Non-pigmented ciliary epithelial cell (primary cell): ENCODE measurements around the gene LDHAL6B.

ENCODE experiments used
- DNase-seq: peaks from one replicate; pipeline ENCODE4 v3.0.0-alpha.2; 2010; ENCODE audit warnings: low read depth

Gene LDHAL6B

DNA sequence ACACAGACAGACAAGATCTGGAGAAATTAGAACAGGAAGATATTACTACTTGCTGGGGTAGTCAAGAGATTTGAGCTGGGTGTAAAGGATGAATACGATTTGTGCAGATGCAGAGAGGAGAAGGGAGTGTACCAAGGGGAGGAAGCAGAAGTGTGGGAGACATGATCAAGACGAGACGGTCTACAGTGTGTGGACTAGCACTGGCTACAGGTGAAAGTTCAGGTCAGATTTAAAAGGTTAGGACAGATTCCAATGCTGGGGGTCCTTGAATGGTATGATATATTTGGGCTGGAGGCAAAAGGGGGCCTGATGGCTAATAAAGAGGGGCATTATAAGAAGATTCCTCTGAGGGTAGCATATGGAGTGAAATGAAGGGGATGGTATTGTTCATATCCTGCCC, 12.1 kb downstream of the LDHAL6B start:
- no peak for DNase-seq

DNA sequence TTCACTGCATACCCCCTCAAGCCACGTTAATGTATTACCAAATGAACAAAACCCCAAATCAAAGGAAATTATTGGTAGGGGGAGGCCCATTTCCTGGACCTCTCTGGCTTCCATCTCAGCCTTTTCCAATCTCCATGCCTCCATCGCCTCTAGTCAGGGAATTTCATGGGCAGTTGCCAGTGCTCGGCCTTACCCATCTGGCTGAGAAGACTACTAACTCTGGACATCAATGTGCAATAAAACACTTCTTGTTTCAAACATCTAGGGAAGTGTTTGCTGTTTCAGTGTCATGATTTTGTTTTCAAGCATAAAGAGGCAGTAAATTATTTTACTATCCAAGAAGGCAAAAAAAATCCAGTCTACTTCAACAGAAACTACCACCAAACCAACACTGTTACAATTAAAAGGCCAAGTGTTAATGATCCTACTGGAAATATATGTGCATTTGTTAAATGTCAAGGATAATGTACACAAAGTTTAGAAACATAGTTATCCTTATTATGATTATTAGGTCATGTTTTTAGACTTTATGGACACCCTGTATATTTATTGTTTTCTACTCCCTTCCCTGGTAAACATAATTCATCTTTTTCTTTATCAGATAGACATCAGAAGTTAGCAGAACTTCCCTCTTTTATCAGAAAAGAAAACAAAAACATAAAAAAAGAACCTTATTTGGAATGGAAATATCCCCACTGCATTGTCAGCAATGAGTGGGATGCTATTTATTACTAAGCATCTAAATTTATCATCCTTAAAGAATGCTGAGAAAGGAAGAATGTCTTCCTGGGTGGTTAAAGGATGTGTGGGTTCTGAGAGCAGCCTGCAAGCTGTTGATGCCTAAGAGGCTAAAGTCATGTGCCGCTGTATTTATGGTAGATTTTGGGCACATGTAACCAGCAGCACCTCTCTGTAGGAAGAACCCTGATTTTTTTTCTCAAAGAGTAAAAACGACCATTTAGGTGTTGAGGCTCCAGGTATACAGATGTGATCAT, 15.2 kb downstream of the LDHAL6B start:
- peak; percentile 73 for DNase-seq

DNA sequence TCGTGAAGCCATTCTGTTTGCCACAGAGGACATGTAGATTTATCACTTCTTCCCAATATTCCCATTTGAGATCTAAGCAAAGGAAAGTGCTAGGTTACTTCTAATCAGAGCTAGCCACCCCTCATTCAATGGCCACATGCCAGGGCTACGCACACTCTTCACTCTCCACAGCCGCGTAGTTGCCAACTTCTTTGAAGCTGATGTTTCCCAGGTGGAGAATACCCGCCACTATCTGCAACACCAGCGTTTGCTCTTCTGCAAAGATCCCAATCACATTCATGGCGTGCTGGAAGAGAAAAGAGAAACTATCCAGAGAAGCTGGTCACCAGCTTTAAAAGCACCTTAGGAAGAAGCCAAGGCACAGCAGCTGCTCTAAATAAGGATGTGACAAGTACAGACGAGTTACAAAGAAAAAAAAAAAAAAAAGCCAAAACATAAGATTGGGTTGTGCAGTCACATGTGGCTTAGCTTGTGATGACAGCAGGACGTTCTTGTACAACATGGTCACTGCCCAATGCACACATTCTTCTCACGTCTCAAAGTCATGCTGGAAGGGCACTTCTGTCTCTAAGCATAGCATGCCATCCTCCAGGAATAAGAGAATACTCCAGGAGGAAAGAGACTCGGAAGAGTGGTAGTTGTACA, 16.4 kb downstream of the LDHAL6B start:
- no peak for DNase-seq

DNA sequence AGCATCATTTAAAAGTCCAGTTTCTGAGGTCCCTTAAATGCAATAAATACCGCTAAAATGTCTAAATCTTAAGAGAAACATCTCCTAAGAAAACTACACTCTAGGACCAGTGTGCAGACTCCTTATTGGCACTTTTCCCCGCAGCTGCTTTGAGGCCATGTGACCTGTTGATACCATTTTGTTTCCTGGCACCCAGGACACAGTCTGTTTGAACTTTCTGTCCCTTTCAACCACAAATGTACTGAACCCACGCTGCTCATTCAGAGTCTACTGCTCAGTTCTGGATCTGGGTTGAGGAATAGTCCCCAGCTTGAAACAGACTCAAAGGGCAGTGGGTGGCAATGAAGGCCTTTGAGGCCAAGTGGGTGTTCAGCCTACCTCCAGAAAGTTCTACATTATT, 17.1 kb downstream of the LDHAL6B start:
- no peak for DNase-seq

DNA sequence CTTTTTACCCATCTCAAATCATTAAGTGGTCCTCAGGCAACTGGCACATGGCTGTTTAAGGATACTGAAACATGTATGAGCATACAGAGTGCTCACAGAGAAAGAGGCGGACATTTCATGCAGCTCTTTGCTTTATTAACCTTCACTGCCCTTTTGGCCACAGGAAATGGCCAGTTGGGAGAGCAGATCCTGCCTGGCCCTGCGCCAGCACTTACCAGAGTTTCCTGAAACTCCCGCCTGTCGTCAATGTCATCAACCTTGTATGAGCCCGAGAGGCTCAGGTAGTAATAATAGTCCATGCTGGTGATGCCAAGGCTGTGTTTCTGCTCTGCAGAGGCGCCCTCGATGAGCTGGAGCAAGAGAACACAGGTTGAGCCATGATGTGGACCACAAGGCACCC, 17.8 kb downstream of the LDHAL6B start:
- DNase-seq = no peak

DNA sequence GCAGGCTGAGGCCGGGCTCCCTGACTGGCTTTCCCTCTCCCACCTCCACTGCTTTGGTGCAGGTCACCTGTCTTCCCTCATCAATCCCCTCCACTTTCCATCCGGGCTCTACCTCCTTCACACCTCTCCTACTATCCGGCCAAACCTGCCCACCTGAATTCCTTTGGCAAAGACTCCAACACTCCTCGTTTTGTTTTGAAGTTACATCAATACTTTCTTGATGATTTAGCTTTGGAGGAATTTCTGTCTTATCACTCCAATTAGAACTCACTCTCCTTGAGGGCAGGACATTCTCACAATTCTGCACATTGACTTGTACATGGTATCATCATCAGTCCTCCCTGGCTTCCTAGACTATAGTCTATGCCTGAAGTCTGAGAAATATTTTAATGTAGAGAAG, 20.4 kb downstream of the LDHAL6B start:
- DNase-seq = no peak

DNA sequence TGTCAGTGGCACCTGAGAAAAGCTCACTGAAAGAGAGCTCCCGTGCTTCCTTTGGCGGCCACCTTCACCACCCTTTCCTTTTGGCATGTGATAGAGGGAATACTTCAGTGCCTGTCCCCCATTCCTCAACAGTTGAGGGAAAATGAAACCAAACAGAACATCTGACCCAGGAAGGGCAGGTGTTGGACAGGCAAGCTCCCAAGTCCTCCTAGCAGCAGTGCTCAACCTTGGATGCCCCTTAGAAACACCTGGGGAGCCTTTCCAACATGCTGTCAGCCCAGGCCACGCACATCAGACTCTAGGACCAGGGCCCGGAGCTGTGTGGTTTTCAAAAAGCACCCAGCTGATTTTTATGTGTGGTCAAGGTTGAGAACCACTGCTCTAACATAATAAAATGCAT, 22.4 kb downstream of the LDHAL6B start:
- DNase-seq = no peak

DNA sequence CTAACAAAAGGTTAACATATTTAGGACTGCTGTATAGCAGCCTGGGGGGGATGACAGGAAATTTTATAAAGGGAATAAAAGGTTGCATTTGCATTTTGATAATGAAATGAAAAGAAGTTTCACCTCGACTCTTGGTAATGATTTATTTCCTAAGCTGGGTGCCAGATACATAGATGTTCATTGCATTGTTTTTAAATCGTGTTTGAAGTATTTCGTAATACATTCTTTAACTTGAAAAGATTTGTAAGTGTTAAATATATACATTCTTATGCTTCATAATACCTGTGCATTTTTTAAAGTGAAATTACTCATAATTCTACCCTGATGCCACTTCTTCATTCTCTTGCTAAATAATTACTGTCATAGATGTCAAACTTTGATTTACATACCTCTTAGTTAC, 22.8 kb downstream of the LDHAL6B start:
- DNase-seq = no peak

DNA sequence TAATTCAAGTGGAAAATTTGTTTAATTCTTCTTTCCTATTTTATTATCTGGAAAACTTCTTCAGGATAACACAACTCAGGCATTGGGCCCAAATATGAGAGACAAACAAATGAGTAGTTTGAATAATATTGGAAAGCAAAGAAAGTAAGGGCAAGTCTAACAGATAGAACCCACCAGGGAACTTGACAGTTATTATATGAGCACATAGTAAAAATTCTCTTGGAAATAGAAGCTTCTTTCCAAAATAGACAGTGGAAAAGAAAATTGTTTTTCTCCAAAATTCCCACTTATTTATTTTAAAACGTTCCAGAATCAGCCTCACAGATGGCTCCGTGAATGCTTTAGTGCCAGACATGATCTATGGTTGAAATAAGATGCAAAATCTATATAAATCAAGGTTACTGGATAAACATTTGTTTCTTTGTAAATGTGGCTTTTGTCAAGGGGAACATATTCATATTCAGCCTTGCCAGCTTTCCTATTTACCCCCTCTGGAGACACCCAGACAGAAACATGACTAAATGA, 23.9 kb downstream of the LDHAL6B start:
- DNase-seq = no peak

DNA sequence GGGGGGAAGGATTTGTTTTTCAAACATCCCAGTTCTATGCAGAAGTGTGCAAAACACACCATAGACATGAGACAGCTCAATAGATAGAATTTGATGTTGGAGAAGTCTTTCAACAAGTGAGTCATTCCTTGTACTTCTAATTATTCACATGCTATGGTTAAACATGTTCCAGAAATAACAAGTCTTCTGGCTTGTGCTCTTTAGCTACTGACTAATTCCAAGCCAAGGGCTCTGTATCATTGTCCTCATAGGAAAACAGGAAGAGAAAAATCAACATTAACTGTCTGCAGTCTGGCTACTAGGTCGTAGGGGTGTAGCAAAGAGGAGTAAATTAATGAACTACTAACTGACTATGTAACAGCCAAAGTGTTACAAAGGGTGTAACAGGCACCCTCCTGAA, 25.8 kb downstream of the LDHAL6B start:
- peak; percentile 60 for DNase-seq

DNA sequence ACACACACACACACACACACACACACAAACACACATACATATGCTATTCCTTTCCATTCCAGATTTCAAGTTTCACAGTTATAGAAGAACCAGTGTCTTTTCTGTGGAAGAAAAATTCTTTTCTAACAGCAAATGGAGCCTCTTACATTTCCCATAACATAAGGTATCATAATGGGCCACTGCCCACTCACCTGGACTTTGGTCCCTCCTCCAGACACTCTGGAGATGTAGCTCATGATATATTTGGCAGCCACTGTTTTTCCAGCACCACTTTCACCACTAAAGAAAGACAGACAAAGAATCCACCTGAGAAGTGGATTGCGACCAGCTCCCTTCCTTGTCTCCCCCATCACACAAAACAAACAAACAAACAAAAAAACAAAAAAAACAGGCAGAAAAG, 29.8 kb downstream of the LDHAL6B start:
- no peak for DNase-seq

DNA sequence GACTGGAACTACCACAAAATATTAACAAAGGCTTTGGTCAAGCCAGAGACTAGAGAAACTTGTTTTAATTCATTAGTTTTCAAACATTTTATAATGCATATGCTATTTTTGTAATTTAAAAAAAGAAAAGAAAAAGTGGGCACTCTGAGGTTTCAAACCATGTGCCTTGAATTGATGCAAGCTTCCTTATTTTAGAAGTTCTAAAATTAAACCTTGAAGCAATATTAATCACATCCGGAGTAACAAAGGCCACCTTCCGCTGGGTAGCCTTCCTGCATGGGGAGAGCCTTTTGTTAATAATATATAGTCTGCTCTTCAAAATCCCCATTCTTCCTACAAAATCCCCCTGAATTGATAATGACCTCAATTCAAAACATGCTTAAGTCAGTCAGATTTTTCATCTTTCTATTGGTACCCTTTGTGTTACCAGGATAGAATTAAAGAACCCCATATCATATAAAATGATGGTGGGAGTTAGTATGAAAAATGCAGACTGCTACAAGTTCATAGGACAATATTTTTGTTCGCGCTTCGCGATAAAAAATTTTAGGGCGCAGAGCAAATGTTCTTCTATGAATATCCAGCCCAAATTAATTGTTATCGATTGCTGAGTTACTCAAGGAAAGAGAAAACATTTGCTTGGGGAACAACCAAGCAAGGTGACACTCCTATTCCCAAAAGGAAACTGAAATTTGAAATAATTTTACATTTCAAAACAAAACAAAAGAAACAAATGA, 30.6 kb downstream of the LDHAL6B start:
- DNase-seq = no peak

DNA sequence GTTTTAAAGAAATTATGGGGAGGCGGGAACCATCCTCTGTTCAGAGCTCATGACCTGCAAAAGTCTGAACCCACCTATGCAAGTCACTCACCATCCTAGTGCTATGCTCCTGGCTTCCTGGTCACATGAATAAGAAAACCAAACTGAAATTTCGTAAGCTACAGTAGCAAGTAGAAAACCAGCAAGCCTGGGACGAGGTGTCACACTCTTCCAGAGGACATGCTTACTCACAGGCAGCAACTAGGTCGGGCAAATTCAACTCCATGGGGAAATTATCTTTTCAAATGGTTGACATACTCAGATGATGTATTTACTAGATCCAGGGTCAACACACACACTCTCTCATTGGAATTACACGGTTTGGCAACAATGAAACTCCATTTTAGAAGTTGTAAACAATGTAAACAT, 31.3 kb downstream of the LDHAL6B start:
- DNase-seq = no peak

DNA sequence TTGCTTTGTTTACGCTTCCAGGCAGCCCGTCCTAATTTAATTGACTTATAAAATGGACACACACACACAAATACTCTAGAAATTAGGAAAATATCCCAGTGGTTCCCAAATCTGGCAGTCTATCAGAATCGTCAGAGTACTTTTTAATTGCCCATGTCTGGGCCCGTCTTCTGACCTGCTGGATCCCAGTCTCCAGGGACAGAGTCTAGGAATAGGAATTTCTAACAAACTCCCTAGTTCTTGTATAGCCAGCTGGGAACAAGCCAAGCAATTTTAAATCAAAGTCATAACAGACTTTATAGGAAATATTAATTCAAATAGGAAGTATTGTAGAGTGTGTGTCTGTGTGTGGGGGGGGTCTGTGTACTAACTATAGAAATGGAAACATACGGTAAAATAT, 33.4 kb downstream of the LDHAL6B start:
- DNase-seq = no peak

DNA sequence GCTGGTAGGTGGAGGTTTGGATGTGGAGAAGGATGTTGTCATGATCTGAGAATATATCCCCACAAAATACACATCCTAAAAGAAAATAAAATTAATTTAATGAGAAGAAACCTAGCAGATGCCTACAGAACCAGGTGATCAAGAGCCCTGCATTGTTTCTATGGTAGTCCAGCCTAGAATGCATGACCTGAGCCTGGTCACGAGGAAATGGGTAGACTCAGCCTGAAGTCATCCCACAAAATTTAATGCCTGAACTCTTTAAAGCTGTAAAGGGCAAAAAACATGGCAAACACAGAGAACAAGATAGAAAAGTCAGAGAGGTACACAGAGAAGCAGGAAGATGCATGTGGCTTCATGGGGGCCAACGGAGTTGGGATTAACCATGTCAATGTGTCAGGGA, 36.0 kb downstream of the LDHAL6B start:
- no peak for DNase-seq

DNA sequence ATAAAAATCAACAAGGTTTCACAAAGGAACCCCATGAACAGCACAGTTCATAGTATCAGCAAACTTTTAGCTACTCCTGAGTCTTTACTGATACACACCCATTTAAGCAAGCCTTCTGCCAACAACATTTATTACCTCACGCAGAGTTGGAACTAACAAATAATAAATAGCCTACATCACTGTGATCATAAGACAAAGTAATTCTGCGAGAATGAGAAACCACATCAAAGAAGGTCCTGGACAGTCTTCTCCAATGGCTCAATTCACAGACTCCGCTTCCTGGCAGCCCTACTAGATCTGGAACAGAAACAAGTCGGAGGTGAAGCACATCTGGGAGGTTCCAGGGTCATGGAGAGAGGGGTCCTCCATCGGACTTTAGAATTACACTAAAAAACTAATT, 37.0 kb downstream of the LDHAL6B start:
- DNase-seq = no peak

DNA sequence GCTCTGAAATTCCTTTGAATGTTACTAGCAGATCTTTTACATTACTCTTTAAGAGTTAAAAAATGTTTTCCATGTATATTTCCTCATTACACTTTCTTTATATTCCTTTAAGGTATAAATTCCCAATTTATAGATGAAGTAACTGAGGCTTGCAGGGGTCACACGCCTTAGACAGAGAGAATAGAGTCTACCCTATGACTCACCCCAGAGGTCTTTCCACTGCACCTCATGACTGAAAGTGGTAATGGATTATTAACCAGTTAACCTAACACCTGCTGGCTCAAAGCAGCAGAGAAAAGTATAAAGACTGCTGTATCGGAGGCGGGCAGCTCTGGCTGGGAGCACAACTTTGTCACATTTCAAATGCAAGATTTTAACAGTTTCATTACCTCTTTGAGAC, 37.7 kb downstream of the LDHAL6B start:
- DNase-seq = no peak

DNA sequence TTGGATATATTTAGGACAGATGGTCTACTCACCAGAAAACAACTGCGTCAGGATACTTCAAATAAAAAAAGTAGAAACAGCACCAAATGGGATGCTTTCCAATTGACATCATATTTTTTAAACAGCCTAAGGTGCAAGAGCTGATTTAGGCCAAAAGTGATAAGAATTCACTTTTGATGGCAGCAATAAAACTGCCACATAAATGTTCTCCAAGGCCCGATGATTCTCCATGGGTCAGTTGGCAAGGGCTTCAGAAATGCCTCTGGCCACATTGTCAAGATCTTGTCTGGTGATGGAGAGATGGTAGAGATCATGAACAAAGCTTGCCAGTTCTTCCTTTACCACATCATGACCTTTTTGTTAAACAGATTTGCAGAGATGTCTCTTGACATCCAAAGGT, 38.9 kb downstream of the LDHAL6B start:
- DNase-seq = no peak

DNA sequence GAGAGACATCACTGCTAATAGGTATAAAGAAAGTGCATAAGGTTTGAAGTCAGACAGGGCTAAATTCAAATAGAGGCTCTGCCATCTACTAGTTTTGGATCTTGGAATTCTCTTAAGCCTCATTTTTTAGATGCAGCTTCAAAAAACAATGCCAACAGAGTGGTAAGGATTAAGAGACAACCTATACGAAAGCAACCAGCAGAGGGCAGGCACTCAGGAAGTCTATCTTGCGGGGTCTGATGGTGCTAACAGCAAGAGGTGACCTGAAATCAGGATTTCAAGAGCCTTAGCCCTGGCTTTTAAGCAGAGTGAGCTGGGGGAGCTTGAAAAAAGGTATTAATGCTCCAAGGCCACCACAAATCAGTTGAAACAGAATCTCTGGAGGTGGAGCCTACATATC, 40.7 kb downstream of the LDHAL6B start:
- DNase-seq = peak; percentile 26

DNA sequence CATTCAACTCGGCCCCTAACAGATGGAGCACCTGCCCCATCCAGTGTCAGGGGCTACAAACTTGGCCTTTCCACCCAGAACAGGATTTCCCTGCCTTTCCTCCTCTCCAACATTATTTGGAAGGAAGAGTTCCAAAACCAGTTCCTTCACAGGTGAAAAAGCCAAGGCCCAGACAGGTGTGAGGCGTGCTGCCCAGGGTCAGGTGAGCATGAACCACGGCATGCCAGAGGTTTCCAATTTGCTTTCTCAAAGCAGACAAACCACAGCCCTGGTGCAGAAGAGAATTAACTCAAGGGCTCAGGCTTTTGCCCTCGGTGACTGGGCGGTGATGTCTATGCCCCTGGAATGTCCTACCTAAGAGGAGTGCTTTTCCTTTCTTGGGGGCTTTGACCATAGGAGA, 43.2 kb downstream of the LDHAL6B start:
- no peak for DNase-seq

DNA sequence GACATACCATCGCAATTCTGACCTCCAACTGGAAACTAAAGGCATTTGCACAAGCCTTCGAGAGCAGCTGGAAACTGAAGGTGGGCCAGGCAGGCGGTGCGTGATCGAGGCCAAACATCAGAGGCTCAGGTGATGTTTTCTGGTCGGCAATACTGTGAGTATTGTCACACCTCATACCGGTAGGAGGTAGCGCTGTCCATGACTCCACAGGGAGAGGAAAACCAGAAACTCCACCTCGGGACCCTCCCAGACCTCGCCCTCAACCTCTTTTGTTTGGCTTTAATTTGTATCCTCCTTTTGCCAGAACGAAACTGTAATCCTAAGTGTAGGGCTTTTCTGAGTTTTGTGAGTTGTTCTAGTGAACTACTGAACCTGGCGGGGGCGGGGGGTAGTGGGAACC, 43.6 kb downstream of the LDHAL6B start:
- DNase-seq = no peak

DNA sequence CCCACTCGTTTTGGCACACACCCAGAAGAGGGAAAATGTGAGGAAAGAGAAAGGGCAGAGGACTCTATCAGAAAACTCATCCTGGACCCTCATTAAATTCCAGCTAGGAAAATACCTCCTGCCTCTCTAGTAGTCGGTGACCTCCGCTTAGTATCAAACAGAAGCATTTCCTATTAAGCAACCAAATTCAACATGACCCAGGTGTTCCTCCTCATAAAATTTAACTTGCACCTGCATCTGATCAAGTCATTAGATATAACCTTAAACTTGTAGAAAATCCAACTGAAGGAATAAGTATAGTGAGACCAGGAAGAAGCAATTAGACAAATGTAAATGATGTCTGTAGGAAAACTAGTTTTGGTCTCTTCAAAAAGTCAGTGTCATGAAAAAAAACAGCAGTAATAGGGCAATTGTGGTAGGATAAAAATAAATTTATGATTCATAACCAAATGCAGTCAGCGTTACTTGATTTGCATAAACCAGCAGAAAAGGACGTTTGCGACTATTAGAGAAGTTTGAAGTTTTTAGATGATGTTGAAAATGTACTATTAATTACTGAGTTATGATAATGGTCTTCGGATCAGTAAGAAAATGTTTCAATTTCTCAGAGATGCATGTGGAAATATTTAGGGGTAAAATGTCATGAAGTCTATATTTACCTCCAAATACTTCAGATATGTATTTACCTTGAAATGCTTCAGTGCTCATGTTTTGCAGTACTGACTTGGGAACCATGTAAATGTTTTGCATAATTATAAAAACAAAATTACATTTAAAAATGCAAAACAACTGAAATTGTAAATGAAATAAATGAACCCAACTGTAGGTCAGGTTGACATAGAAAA, 44.6 kb downstream of the LDHAL6B start:
- DNase-seq = no peak
